Measurements from ENCODE around the gene ESPL1.

Gene ESPL1

DNA sequence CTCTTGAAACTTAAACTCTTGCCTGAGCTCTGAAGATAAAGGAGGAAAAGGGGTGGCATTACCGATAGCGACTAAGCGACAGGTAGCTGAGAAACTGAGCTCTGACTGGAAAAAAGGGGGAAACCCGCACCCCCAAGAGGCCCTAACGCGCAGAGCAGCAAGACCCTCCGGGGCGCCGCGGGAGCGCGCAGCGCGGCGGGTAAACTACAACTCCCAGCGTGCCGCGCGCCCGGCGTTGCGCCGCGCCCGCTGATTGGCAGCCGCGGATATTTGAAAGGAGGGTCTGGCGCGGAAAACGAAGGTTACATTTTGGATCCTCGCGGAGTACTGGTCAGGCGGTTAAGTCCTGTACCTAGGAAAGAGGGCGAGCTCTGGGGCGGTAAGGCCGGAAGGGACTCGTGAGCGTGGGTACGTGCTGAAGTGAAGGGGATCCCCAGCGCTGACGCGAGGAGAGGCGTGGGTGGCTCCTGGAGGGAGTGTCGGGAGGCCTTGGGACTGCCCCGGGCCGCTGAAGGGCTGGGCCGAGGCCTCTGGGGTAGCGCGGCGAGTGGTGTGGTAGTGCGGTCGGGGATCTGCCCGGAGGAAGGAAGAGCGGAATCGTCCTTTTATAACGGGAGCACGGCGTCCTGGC, at the start of gene ESPL1:
ESPL1 (plus strand) TSS at position 301 of the 631 bp plus-strand sequence. CDS start 468 bp downstream, outside the sequence.
- ATAC-seq: peak; percentile 89 to 92

DNA sequence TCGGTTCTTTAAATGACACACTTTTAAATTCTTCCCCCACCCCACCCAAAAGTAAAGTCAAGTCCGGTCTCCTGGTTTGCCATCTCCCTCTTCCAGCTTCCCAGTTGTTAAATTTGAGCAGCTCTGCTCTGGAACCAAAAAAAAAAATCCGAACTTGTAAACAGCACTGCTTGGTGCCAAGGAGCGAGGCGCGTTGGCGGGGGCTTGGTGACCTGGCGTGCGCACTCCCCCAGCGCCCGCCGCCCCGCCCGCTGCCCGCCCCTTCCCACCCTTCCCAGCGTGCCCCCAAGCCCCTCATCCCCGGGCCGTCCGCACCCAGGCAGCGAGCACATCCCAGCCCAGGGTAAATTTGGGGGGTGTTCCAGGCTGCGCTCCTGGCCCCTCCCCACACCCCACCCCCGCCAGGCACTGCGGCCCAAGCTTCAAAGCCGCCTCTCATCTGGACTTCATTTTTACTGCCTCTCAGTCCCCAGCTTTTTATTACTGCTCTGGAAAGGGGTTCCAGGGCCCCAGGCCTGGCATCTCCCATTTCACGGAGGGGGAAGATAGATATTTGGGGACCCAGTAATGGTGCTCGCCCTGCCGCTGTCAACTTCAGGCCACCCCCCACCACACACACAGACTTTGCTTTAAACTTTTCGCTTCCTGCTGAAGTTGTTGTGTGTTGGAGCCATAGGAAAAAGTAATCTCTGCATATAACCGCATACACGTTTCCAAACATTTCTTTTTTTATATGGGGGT, 49.4 kb upstream of the ESPL1 start:
- ATAC-seq: no peak

GRCh38 chr12:53219292-53219955, 48.7 kb upstream of the ESPL1 start:
- peak; percentile 37 to 49 for ATAC-seq

DNA sequence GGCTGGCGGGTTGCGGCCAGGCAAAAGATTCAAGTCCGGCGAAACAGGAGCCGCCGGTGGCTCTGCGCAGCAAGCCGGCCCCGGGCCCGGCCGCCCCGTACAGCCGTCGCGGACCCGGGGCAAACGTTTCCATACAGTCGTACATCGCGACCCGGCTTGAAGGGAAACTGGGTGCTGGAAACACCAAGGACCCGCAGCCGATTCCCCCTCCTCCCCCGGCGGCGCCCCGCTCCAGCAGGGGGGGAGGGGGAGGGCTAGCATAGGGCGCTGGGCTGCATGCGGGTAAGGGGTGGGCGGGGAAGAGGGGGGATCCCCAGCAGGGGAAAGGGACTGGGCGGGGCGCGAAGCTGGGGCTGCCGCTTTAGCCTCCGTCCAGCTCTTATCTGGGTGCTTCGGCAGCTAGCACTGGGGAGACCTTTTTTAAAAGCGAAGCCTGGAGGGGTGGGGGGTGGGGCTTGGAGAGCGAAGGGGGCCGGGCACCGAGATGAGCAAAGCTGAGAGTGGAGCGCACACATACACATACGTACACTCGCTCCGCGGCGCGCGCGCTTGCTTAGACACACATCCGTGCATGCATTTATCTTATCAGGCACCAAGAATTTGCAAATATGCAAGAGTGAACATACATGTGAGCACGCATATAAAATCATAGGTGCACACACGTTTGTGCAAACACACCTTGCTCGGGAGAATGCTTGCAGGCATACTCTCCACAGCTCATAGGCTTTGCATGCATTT, 48.0 kb upstream of the ESPL1 start:
- ATAC-seq: peak; percentile 59 to 65

DNA sequence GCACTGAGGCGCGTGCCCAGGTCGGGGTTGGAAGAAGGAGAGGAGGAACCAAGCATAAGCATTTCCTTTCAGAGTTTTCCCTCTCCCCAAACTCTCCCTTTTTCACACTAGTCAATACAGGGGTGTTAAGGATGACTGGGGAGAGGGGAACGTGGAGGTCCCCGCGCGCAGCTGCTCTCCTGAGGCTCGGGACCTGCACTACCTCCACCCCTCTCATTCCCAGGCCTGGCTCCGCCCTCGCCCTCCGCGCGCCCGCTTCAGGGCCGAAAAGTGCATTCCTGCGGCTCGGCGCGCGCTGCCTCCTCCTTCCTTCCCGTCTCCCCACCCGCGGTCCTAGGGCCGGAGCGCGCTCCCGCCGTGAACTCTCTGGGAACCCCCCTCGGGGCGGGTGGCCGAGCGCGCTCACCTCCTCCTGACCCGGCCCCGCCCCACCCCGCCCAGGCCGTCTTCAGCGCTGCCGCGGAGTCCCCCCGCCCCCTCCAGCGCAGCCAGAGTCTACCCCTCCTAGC, 47.4 kb upstream of the ESPL1 start:
- ATAC-seq: peak; percentile 65 to 69

- ATAC-seq: peak; percentile 6 to 11
These were observed 46.7 kb upstream of the ESPL1 start for GRCh38 chr12:53221203-53222080.

GRCh38 chr12:53222170-53222721, 45.9 kb upstream of the ESPL1 start:
- no peak for ATAC-seq

- no peak for ATAC-seq
These were observed 45.3 kb upstream of the ESPL1 start for GRCh38 chr12:53222806-53223261.

GRCh38 chr12:53223389-53224060, 44.6 kb upstream of the ESPL1 start:
- no peak for ATAC-seq

DNA sequence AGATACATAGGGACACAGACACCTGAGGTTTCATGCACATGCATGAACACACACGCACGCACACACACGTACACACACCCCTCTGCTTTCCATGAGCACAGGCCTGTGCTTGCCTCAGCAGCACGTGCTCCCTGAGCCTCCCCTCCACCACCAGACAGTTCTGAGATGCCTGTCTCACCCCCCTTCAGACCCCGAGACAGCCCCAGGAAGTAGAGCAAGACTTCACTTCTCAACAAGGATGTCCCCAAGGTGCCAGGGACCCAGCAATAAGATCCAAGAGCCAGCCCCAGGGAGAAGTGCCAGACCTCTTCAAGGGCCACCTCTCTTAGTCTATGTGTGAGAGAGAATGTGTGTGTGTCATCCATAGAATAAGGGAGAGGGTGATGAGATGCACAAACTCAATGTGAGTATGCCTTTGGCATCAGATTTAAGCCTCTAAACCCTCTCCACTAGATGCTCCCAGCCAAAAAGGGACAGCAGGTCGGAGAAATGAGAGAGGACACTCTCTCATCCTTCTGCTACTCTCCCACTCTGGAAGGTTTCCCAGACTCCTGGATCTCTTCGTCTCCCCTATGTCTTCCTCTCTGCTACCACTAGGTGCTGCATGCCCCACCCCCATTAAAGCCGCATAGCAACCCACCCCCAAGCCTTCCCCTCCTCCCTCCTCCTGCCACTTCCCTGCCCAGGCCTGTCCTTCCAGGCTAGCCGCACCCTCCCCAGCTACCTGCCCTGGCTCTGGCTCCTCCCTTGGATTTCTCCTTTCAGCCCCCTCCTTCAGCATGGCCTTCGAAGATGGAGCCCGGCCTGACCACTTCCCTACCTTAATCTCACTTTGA, 43.8 kb upstream of the ESPL1 start:
- ATAC-seq: no peak

GRCh38 chr12:53224897-53225634, 43.0 kb upstream of the ESPL1 start:
- ATAC-seq: no peak

- no peak for ATAC-seq
These were observed 42.3 kb upstream of the ESPL1 start for GRCh38 chr12:53225635-53226424.

- ATAC-seq: no peak
These were observed 41.3 kb upstream of the ESPL1 start for GRCh38 chr12:53226815-53227214.

GRCh38 chr12:53227341-53227740, 40.8 kb upstream of the ESPL1 start:
- ATAC-seq: no peak

DNA sequence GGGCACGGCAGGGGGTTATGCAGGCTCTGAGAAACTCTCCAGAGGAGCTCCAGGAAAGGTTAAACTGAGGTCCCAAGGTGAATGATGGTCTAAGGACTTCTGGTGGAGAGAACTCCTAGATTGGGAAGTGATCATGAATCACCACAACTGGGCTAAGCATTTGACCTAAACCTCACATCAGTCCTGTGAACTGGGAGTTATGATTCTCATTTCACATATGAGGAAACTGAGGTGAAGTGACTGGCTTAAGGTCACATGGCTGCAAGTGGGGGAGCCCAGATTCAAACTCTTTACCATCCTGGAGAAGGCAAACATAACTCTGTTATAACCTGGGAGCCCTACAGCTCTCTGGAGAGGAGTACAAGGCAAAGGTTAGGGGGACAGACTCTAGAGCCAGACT, 40.3 kb upstream of the ESPL1 start:
- ATAC-seq: no peak

GRCh38 chr12:53229454-53229853, 38.6 kb upstream of the ESPL1 start:
- ATAC-seq: no peak

- ATAC-seq: no peak
These were observed 37.8 kb upstream of the ESPL1 start for GRCh38 chr12:53230108-53230845.

DNA sequence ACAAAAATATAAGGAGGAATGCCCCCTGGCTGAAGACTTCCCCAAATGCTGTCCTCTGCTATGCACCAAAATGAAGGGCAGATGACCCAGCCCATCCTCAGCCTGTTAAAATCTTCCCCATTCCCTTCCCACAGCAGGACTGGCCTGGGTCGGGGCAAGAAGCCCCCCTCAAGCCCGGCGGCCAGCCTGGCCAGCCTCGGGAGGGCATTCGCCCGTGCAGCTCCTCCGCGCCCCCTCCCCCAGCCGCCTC, 36.5 kb upstream of the ESPL1 start:
- ATAC-seq: no peak
